ENCODE results near the gene OR4D9. TPM values are rescaled to one million over a fixed set of nuclear protein-coding genes. Genes with fewer than 3 reads are reported as not detected.
A peak's percentile ranks its signal among the peaks of the same experiment; 100 is the strongest.

The OR4D9 gene
- total and polyA plus RNA-seq, 2 of the 8 experiments (the other 6 are each of a cell fraction or from before 2014, with no cell fraction given): not detected

DNA sequence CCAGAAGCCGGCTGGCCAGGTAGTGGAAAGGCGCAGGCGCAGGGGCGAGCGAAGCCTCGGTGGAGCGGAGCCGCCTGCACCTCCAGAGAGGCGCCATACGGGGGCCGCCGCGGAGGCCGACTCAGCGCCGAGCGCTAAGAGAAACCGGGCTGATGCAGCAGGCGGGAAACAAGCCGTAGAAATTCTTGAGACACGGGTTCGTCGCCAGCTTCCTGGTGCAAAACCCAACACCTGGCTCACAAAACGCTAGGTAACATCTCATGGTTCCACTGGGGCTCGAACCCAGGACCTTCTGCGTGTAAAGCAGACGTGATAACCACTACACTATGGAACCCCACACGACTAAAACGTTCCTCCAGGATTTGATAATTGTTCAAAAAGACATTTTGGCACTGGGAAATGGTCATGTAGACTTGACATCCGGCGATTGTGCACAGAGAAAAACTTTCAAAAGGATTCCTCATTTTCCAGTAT, 39.1 kb downstream of the OR4D9 start (continued):
- TF ChIP-seq RAD21 (IDR thresholded peaks at IDR 0.05 in 1 of 2, conservative IDR thresholded peaks at IDR 0.05 in 1 of 2; ENCODE audit: low read depth in 2 of 2, low read length in 2 of 2) (peak; percentile 14 to 29; a peak in 2 of 4 replicates), HDAC6 (IDR thresholded peaks at IDR 0.05; ENCODE audit: low read depth, low read length) (peak; percentile 78), TAF7 (optimal IDR thresholded peaks at IDR 0.05; ENCODE audit: borderline replicate concordance, low read depth, low read length) (peak; percentile 67), GABPA (IDR thresholded peaks at IDR 0.05; ENCODE audit: borderline replicate concordance, insufficient read depth, low read length) (peak; percentile 58; the same call in 1 of the 2 replicates), JUN (IDR thresholded peaks at IDR 0.05; ENCODE audit: low read depth, low read length) (no peak), RNF2 (IDR thresholded peaks at IDR 0.05; ENCODE audit: borderline replicate concordance, low read depth, low read length, missing control alignments, poor library complexity, severe bottlenecking) (no peak), MAX (IDR thresholded peaks at IDR 0.05) (peak; percentile 57; the same call in 1 of the 2 replicates), RXRA (IDR thresholded peaks at IDR 0.05; ENCODE audit: insufficient read depth, low read depth, low read length) (0 out of 2 replicates have a peak, but pooled peaks have one; percentile 3), SUZ12 (IDR thresholded peaks at IDR 0.05; ENCODE audit: low read length) (no peak), FOSL1 (IDR thresholded peaks at IDR 0.05; ENCODE audit: insufficient read depth, low read depth, low read length) (no peak), RBBP5 (IDR thresholded peaks at IDR 0.05; ENCODE audit: borderline replicate concordance, low read depth, low read length) (no peak), EP300 (IDR thresholded peaks at IDR 0.05; ENCODE audit: borderline replicate concordance in 1 of 2, low read depth in 2 of 2, low read length in 2 of 2) (no peak), CTBP2 (IDR thresholded peaks at IDR 0.05; ENCODE audit: borderline replicate concordance, insufficient read depth, insufficient read length, low read length) (no peak), SP1 (IDR thresholded peaks at IDR 0.05; ENCODE audit: low read depth, low read length) (no peak), KDM5A (IDR thresholded peaks at IDR 0.05; ENCODE audit: low read length) (no peak), YY1 (IDR thresholded peaks at IDR 0.05; ENCODE audit: low read depth, low read length) (peak; percentile 72; the same call in 1 of the 2 replicates), SIN3A (conservative IDR thresholded peaks at IDR 0.05 in 1 of 2, IDR thresholded peaks at IDR 0.05 in 1 of 2; ENCODE audit: low read depth in 1 of 2, low read length in 2 of 2) (peak; percentile 28 to 31; a peak in 1 of 4 replicates), JUND (IDR thresholded peaks at IDR 0.05; ENCODE audit: low read length) (0 out of 2 replicates have a peak, but pooled peaks have one; percentile 16), SIRT6 (IDR thresholded peaks at IDR 0.05; ENCODE audit: low read length) (no peak)
- TF ChIP-seq, protein P1, sequence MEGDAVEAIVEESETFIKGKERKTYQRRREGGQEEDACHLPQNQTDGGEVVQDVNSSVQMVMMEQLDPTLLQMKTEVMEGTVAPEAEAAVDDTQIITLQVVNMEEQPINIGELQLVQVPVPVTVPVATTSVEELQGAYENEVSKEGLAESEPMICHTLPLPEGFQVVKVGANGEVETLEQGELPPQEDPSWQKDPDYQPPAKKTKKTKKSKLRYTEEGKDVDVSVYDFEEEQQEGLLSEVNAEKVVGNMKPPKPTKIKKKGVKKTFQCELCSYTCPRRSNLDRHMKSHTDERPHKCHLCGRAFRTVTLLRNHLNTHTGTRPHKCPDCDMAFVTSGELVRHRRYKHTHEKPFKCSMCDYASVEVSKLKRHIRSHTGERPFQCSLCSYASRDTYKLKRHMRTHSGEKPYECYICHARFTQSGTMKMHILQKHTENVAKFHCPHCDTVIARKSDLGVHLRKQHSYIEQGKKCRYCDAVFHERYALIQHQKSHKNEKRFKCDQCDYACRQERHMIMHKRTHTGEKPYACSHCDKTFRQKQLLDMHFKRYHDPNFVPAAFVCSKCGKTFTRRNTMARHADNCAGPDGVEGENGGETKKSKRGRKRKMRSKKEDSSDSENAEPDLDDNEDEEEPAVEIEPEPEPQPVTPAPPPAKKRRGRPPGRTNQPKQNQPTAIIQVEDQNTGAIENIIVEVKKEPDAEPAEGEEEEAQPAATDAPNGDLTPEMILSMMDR (IDR thresholded peaks at IDR 0.05; ENCODE audit: control extremely low read depth in 1 of 3, insufficient read depth in 1 of 3, low read depth in 1 of 3, low read length in 3 of 3): peak; percentile 22 to 36 (median 30); a peak in 3 of 4 replicates

All from H1 (cell line).